Activated naive CD8-positive, alpha-beta T cell treated with anti-CD3 and anti-CD28 coated beads, Interleukin-2, amount 50 U/mL, for 24 hours (primary cell): ENCODE measurements around the gene NDUFC2.
"Not testable (repeated sequence)": the region's sequence is repeated elsewhere in the genome, so short reads cannot be mapped to it uniquely, and the experiment has no call there.

Experiments used
- ATAC-seq: fragments of 150-1000 bp; cut with Tn5 transposase; one replicate; pipeline ENCODE4 v1.10.0; 2021
- DNase-seq: peaks from one replicate; pipeline ENCODE4 v3.0.0; 2021
- H3K27ac Mint-ChIP-seq: one replicate; pipeline ENCODE4 v1.8.0; 2021; ENCODE audit warnings: mild to moderate bottlenecking, mixed read lengths
- H3K27me3 Mint-ChIP-seq: one replicate; pipeline ENCODE4 v1.8.0; 2021; ENCODE audit warnings: mixed read lengths
- H3K36me3 Mint-ChIP-seq: one replicate; pipeline ENCODE4 v1.8.0; 2021; ENCODE audit warnings: low read depth, mixed read lengths
- H3K4me1 Mint-ChIP-seq: one replicate; pipeline ENCODE4 v1.8.0; 2021; ENCODE audit warnings: mixed read lengths
- H3K4me3 Mint-ChIP-seq: one replicate; pipeline ENCODE4 v1.8.0; 2021; ENCODE audit warnings: mild to moderate bottlenecking, moderate library complexity, mixed read lengths
- H3K9me3 Mint-ChIP-seq: one replicate; pipeline ENCODE4 v1.8.0; 2021; ENCODE audit warnings: mixed read lengths

NDUFC2 gene

DNA sequence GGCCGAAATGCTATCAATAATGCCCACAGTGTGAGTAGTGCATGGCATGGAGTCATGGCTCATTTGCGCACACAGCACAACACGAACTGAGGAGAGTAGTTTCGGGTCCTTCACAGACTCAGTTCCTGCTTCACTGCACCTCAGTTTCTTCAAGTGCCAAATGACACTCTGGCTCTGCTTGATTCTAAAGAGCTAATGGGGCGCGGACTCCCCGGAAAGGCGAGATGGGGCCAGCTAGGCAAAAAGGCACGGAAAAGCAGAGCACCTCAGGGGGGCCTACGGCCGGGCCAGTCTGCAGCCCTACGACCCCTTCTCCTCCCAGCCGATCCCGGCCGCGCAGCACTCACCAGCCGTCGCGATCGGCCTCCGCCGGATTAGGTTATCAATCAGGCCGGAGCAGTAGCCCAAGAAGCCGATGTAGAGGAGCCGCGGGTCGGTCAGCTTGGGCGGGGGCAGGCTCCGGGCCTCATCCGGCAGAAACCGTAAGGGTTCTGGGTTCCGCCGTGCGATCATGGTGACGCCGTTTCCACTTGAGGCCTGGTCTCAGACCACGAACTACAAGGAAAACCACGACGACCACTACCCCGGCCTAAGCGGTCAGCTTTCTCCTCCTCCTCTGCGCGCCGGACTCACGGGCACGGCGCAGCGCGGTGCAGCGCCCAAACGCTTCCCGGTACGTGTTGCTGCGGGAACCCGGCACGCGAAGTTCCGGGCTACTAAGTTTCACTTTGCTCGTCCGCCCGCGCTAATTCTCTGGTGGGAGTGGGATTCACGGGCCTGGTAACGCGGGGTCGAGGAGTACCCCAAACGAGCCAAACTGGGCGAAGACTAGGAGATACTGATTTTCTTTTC lies at the start of gene NDUFC2:
Gene NDUFC2, minus strand, starts transcription at position 631 of the 852 bp plus-strand sequence. Its CDS starts 118 bp downstream, at position 513.
- H3K4me1 Mint-ChIP-seq: peaks cover 54% of the 10 kb centered on the region
- DNase-seq: peak; percentile 78
- no peaks in the 10 kb centered on the region for H3K9me3 Mint-ChIP-seq
- ATAC-seq: peak; percentile 87
- peak within 1 kb of the TSS; percentile 74 for H3K27ac Mint-ChIP-seq
- peak within 1 kb of the TSS; percentile 93 for H3K4me3 Mint-ChIP-seq
- H3K27me3 Mint-ChIP-seq: no peaks in the 10 kb centered on the region
- no peaks in the 10 kb centered on the region for H3K36me3 Mint-ChIP-seq

DNA sequence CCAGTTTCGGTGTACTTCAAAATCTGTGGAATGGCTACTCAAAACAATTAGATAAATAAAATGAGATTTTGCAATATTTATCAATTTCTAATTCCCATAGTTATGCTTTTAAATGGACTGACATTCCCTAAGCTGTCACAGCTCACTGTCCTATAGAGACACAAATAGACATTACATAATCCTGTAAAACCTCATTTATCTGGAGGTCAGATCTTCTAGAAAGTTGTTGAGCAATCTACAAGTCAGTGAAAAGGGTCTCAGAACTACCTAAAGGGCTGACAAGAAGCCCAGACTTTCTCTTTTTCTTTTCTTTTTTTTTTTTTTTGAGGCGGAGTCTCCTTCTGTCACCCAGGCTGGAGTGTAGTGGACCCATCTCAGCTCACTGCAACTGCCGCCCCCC lies 47.7 kb upstream of the NDUFC2 start:
- H3K27ac Mint-ChIP-seq: no peak overlapping the region
- peaks cover 8% of the 10 kb centered on the region for H3K4me1 Mint-ChIP-seq
- no peak overlapping the region for H3K4me3 Mint-ChIP-seq
- H3K9me3 Mint-ChIP-seq: no peaks in the 10 kb centered on the region
- no peaks in the 10 kb centered on the region for H3K27me3 Mint-ChIP-seq
- no peak for DNase-seq
- no peak for ATAC-seq
- H3K36me3 Mint-ChIP-seq: peaks cover 17% of the 10 kb centered on the region

DNA sequence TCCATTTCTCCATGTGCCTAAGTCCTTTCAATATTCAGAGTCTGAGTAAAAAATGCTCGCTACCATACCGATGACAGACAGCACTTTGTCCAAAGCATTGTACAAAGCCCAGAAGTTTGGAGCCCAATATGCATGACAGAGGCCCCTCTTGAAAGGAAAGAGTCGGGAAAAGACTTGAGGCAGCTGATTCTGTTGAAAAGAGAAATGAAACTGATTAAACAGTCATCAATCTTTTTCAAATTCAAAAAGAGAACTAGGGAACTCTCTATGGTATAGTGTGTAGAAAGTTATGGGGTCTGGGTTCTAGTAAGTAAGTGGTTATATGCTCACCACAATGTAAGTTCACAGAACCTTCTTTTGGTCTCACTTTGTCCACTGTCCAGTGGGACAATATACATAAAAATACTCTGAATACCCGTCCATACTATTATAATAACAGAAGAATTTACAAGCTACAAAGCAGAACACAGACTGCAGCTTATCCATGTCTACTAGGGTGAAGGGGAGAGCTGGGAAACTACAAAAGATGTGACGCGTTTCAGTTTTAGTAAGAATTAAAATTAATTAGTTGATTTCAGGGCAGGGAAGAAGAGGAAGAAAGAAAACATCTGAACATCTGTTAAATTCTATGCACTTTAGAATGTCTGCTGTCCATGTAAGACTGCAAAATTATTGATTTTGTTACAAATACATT lies 33.1 kb upstream of the NDUFC2 start:
- Mint-ChIP-seq H3K27ac (no peak overlapping the region), H3K4me3 (no peak overlapping the region), H3K27me3 (no peaks in the 10 kb centered on the region), H3K4me1 (no peaks in the 10 kb centered on the region), H3K9me3 (no peaks in the 10 kb centered on the region), H3K36me3 (peaks cover 37% of the 10 kb centered on the region)
- no peak for ATAC-seq
- DNase-seq: no peak

DNA sequence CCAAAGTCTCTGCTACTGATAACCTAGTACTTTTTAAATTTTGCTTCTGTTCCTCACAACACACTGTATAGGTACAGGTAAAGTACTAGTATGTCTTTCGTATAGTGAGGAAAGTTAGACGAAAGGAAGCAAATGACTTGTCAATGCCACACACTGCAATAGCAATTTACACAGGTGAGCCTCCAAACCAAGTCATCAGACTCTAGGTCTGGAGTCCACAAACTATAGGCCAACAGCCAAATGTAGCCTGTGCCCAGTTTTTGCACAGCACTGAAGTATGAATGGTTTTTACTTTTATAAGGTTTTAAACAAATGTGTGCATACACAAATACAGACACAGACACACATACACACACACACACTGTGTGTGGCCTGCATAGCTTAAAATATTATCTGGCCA lies 31.6 kb upstream of the NDUFC2 start:
- no peaks in the 10 kb centered on the region for H3K4me1 Mint-ChIP-seq
- H3K36me3 Mint-ChIP-seq: peaks cover 37% of the 10 kb centered on the region
- DNase-seq (no peak), ATAC-seq (no peak)
- H3K27me3 Mint-ChIP-seq: no peaks in the 10 kb centered on the region
- H3K4me3 Mint-ChIP-seq: no peak overlapping the region
- no peaks in the 10 kb centered on the region for H3K9me3 Mint-ChIP-seq
- H3K27ac Mint-ChIP-seq: no peak overlapping the region

DNA sequence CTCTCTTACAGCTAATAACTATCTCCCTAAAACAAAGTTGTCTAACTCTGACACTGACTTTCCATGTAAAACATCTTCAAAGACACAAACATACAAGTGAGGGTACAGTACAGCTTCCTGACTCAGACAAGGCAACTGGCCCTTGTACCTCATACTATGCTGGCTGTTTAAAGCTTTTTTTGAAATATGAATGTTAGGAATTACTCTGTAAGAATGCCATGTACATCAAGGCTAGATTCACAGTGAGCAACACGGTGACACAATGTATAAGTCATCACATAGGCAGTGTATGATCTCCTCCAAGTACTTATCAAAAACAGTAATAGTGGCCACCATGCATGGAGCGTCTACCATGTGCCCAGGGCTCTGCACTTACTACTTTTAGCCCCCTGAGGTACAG lies 31.2 kb upstream of the NDUFC2 start:
- no peaks in the 10 kb centered on the region for H3K9me3 Mint-ChIP-seq
- peaks cover 39% of the 10 kb centered on the region for H3K36me3 Mint-ChIP-seq
- H3K4me3 Mint-ChIP-seq: no peak overlapping the region
- H3K27ac Mint-ChIP-seq: no peak overlapping the region
- H3K4me1 Mint-ChIP-seq: no peaks in the 10 kb centered on the region
- ATAC-seq (no peak), DNase-seq (no peak)
- no peaks in the 10 kb centered on the region for H3K27me3 Mint-ChIP-seq

DNA sequence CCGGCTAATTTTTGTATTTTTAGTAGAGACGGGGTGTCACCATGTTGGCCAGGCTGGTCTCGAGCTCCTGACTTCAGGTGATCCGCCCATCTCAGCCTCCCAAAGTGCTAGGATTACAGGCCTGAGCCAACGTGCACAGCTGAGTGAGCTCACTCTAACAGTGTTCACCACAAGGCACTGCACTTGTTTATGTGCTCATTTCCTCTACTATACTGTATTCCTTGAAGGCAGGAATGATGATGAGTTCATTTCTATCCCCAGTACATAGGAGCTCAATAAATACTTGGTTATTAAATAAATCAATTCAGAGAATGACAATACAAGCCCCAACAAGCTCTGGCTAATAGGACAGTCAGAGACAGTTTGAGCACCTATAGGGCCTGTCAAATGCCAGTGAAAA lies 30.7 kb upstream of the NDUFC2 start:
- H3K36me3 Mint-ChIP-seq: peaks cover 41% of the 10 kb centered on the region
- ATAC-seq: no peak

DNA sequence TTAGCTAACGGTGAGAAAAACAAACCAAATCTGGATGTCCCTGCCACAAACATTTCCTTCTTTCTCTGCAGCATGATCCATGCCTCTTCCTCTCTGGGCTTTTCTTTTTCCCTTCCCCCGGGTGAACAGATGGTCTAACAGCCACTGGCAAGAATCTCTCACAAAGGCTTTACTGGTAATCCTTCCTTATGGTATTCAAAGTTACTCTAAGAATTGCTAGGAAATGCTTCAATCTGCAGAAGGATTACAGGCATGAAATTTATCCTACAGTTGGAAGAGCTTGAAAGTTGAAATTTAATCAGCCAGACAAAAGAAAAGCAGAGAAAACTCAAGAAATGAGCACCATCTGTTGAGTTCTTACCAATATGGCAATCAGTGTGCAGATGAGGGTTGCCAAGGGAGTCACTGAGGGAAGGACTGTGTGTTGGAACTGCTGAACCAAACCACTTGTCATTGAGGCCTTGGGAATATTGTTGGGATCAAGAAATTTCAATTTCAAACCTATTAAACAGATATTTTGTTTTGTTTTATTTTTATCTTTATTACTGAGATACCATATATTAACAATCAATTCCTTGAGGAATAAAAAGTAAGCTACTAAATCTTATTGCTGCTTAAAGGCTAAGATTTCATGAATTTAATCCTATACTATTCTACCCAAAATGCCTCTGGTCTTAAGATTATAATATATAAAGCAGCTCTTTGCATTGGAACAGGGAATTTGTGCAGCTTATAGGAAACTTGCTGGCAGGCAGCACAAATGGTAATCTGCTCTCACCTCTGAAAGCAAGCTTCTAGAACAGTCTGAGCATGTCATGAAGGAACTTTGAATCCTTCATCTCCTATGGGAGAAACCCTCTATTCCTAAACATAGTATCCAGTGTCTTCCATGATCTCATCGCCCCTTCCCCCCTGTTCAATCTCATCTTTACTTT lies 29.7 kb upstream of the NDUFC2 start:
- Mint-ChIP-seq H3K27ac (no peak overlapping the region), H3K4me1 (no peaks in the 10 kb centered on the region), H3K9me3 (no peaks in the 10 kb centered on the region), H3K4me3 (no peak overlapping the region), H3K36me3 (peaks cover 42% of the 10 kb centered on the region), H3K27me3 (no peaks in the 10 kb centered on the region)
- no peak for ATAC-seq
- DNase-seq: no peak

More for the DNA sequence above, 30.7 kb upstream of the NDUFC2 start:
- Mint-ChIP-seq H3K27me3 (no peaks in the 10 kb centered on the region), H3K27ac (no peak overlapping the region), H3K4me1 (no peaks in the 10 kb centered on the region), H3K9me3 (no peaks in the 10 kb centered on the region), H3K4me3 (no peak overlapping the region)
- no peak for DNase-seq

DNA sequence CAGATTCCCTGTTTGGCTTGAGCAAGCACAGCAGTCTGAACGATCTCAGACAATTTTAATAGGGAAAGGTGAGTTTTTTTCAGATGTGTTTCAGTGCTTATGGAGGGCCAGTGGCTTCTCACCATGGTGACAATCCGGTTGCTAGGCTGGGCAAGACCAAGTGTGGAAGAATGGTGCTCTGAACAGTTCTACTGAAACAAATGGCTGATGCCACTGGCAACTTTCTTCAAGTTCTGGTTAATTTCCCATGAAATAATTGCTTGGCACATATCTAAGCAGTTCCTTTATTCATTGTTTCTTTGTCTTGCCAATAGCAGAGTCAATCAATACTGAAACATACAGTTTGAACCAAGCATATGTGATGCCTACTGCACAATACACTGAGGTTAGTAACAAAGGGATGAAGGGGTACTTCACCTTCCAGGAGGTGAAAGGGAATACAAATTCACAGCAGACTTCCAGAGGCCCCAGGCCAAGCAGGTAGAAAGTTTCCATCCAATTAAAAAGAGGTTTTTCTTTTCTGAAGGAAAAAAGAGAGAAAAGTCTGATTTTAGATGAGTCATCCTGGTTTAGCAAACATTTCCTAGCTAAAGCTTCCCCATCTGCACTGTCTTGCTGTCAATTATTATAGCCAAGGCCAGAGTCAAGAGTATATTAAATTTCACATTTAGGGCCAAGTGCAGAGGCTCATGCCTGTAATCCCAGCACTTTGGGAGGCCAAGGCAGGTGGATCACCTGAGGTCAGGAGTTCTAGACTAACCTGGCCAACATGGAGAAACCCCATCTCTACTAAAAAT lies 21.2 kb upstream of the NDUFC2 start:
- ATAC-seq (no peak), DNase-seq (no peak)
- Mint-ChIP-seq H3K4me3 (no peak overlapping the region), H3K36me3 (peaks cover 37% of the 10 kb centered on the region), H3K4me1 (no peaks in the 10 kb centered on the region), H3K27ac (no peak overlapping the region), H3K27me3 (no peaks in the 10 kb centered on the region), H3K9me3 (no peaks in the 10 kb centered on the region)

DNA sequence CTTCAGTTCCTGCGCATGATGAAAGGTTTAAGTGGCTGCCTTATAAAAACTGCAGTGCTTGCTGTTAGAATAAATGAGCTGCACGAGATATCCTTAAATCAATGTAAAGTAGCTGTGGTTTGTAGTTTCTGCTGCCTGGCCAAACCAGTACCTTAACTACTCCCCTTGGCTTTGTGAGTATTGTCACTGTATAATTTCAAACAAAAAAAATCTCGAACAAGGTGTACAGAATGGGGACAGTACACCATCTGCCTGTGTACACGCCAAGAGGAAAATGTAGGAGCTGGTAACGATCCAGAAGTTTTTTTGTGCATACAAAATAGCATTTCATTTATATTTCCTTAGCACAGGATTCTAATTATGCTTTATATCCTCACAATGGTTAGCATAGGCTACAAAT lies 20.6 kb upstream of the NDUFC2 start:
- no peaks in the 10 kb centered on the region for H3K27me3 Mint-ChIP-seq
- no peak overlapping the region for H3K4me3 Mint-ChIP-seq
- H3K27ac Mint-ChIP-seq: no peak overlapping the region
- DNase-seq (no peak), ATAC-seq (no peak)
- H3K9me3 Mint-ChIP-seq: no peaks in the 10 kb centered on the region
- H3K4me1 Mint-ChIP-seq: peaks cover 1% of the 10 kb centered on the region
- H3K36me3 Mint-ChIP-seq: peaks cover 39% of the 10 kb centered on the region

DNA sequence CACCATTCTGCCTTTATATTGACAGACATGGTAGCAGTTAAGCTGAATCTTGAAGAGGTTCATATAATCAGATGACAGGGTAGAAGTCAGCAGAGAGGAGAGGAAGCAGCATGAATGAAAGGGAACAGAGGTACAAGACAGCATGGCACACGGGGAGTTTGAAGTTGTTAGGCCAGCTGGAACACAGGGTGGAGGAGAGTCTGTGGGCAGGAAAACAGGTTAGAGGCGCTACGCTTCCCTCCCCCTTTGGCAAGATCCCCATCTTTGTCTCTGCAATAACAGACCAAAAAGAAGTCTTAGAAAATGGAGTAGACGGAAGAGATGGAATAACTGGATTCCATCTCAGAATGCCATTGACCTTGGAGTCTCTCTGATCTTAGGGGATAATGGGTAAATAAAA lies 20.0 kb upstream of the NDUFC2 start:
- Mint-ChIP-seq H3K4me1 (peaks cover 4% of the 10 kb centered on the region), H3K4me3 (no peak overlapping the region), H3K36me3 (peaks cover 43% of the 10 kb centered on the region), H3K9me3 (no peaks in the 10 kb centered on the region), H3K27me3 (no peaks in the 10 kb centered on the region), H3K27ac (no peak overlapping the region)
- ATAC-seq: no peak
- no peak for DNase-seq

DNA sequence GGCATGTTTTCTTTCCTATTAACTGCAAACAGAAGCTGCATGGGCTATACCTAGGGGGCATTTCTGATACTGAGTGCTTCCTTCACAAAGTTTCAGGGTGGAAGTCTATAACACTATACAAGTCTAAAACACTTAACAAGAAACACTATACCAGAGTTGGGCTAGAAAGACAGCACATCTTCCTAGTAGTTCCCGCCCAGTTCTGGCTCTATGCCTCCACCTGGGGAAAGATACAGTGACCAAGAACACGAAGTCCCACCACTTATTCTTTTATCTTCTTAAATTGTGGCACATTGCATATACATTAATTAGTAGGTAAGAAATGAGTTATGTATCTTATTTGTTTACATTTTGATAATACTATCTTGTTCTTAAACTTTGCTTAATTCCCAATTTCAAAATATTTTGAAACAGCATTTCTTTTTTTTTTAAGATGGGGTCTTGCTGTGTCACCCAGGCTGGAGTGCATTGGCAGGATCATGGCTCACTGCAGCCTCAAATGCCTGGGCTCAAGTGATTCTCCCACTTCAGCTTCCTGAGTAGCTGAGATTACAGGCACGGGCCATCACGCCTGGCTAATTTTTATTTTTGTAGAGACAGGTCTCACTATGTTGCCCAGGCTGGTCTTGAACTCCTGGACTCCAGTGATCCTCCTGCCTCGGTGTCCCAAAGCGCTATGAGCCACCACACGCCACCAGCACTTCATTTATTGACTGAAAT lies 18.2 kb upstream of the NDUFC2 start:
- Mint-ChIP-seq H3K4me3 (no peak overlapping the region), H3K36me3 (peaks cover 45% of the 10 kb centered on the region), H3K27ac (no peak overlapping the region), H3K27me3 (no peaks in the 10 kb centered on the region), H3K4me1 (peaks cover 16% of the 10 kb centered on the region), H3K9me3 (no peaks in the 10 kb centered on the region)
- no peak for DNase-seq
- no peak for ATAC-seq

DNA sequence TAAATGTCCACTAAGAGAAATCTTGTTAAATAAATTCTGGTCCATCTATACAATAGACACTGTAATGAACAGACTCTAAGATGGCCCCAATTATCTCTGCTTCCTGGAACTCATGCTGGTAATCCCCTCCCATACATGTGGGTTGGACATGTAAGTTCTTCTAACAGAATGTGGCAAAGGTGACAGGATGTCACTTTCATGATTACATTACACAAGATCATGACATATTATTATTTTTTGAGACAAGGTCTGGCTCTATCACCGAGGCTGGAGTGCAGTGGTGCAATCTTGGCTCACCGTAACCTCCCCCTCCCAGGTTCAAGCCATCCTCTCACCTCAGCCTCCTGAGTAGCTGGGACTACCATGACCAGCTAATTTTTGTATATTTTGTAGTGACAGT lies 14.6 kb upstream of the NDUFC2 start:
- no peak overlapping the region for H3K27ac Mint-ChIP-seq
- H3K9me3 Mint-ChIP-seq: no peaks in the 10 kb centered on the region
- H3K4me3 Mint-ChIP-seq: no peak overlapping the region
- H3K27me3 Mint-ChIP-seq: no peaks in the 10 kb centered on the region
- peaks cover 16% of the 10 kb centered on the region for H3K4me1 Mint-ChIP-seq
- DNase-seq (no peak), ATAC-seq (peak; percentile 95)
- peaks cover 25% of the 10 kb centered on the region for H3K36me3 Mint-ChIP-seq

DNA sequence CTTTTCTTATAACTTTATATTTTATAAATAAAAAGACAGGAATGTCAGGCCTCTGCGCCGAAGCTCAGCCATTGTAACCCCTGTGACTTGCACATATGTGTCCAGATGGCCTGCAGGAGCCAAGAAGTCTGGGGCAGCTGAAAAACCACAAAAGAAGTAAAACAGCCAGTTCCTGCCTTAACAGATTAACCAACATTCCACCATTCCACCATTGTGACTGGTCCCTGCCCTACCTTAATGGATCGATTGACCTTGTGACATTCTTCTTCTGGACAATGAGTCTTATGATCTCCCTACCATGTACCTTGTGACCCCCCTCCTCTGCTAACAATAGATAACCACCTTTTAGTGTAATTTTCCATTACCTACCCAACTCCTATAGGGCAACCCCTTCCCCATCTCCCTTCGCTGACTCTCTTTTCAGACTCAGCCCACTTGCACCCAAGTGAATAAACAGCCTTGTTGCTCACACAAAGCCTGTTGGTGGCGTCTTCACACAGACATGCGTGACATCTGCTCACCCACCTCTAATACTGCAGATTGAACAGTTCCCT lies 6.9 kb upstream of the NDUFC2 start:
- not testable (repeated sequence) for H3K4me3 Mint-ChIP-seq, H3K36me3 Mint-ChIP-seq, H3K4me1 Mint-ChIP-seq, H3K27me3 Mint-ChIP-seq, H3K27ac Mint-ChIP-seq, ATAC-seq, DNase-seq, H3K9me3 Mint-ChIP-seq
